Heart right ventricle (tissue), 16 donors: ENCODE results near the gene ARIH2. TPM values are rescaled to one million over a fixed set of nuclear protein-coding genes. Genes with fewer than 3 reads are reported as not detected.

Experiments used
- ATAC-seq, 8 donors: fragments of 200-7000 bp; cut with Tn5 transposase; one replicate each; pipeline ENCODE4 v1.9.1; 2020; ENCODE audit warnings: mild to moderate bottlenecking in 8 of 8, moderate library complexity in 8 of 8, moderate number of reproducible peaks in 1 of 8
- DNase-seq, 2 donors: peaks; one replicate each; pipeline ENCODE4 v3.0.0-alpha.2; 2020
- H3K27ac ChIP-seq, 10 donors: fragments of 200-600 bp; sonication (generic) in 2 of 10; one replicate each; pipeline versions ENCODE4 v1.5.0 to v1.8.0; 2020 to 2022; ENCODE audit warnings: mild to moderate bottlenecking in 3 of 10
- H3K27me3 ChIP-seq, 7 donors: fragments of 200-600 bp; one replicate each; pipeline ENCODE4 v1.8.0; 2021 to 2022; ENCODE audit warnings: mild to moderate bottlenecking in 2 of 7
- H3K36me3 ChIP-seq, 9 donors: fragments of 200-600 bp; sonication (generic) in 1 of 9; one replicate each; pipeline versions ENCODE4 v1.5.0 to v1.8.0; 2020 to 2022; ENCODE audit warnings: mild to moderate bottlenecking in 2 of 9
- H3K4me1 ChIP-seq, 9 donors: fragments of 200-600 bp; sonication (generic) in 1 of 9; one replicate each; pipeline versions ENCODE4 v1.5.0 to v1.8.0; 2020 to 2022; ENCODE audit warnings: mild to moderate bottlenecking in 4 of 9
- H3K4me3 ChIP-seq, 10 donors: fragments of 200-600 bp; sonication (generic) in 2 of 10; one replicate each; pipeline versions ENCODE4 v1.5.0 to v1.8.0; 2020 to 2022; ENCODE audit warnings: mild to moderate bottlenecking in 7 of 10, moderate library complexity in 2 of 10
- H3K9me3 ChIP-seq, 11 donors: fragments of 200-600 bp in 10 of 11; sonication (generic) in 2 of 11; one replicate each; pipeline versions ENCODE4 v1.5.0 to v1.8.0; 2013 to 2022; ENCODE audit warnings: mild to moderate bottlenecking in 2 of 11, control low read depth in 1 of 11, moderate library complexity in 1 of 11
- WGBS, 2 donors: extraction: QIAGEN DNeasy Blood & Tissue Kit; methylation state at CpG; one replicate each; pipeline ENCODE4 v1.1.7; 2013; ENCODE audit warnings: inconsistent platforms in 1 of 2; 5-methylcytosine and 5-hydroxymethylcytosine counted together
- intact Hi-C, 10 donors: fragments of 100-400 bp; cut with DNase I; formaldehyde crosslinking; loops; one replicate each; pipeline versions ENCODE4 v1.11.1 to v1.14.2; 2022
- polyA plus RNA-seq, 2 donors: library from polyadenylated mRNA; stranded (reverse); fragments of 200-250 nt; gene quantifications; one replicate each; pipeline ENCODE4 v1.2.3, GENCODE V29; 2013
- total RNA-seq, 10 donors: library from RNA; stranded (reverse); fragmentation: NEBNext Ultra II Directional in 3 of 10; extraction: Animal tissue kit (Norgen Biotek cat#: 25700) in 3 of 10; gene quantifications; one replicate each; pipeline versions ENCODE4 v1.2.1 to v1.2.4, GENCODE V29; 2021 to 2023
- TF ChIP-seq, protein P1 (sequence below), 9 donors: fragments of 200-600 bp; sonication (generic) in 2 of 9; IDR thresholded peaks; one replicate each; pipeline versions ENCODE4 v1.5.0 to v1.8.0; 2021 to 2022; ENCODE audit warnings: antibody characterized with exemption in 9 of 9, mild to moderate bottlenecking in 5 of 9, moderate library complexity in 1 of 9
- donor health status: Arrhythmogenic right ventricular cardiomyopathy.
- donor health status: ischemic (EF 13 %, LVEDD 7.1; RV severe dilation, severe dysfunction).
- donor health status: healthy with polysubstance abuse.
- donor health status: DM: no; HTN: yes; CAD: no.
- donor health status: DM: no; HTN: no; CAD: no.
- donor health status: ischemic (EF 25% LVEDD 6.9; RV normal size, moderate dysfunction).
- donor health status: ischemic (EF 25% LVEDD 5.7; RV mildly dilated, moderate dysfunction).
- donor health status: healthy.
- donor health status: DM: yes; HTN: yes; CAD: no.
- donor health status: Ischemic cardiomyopathy.
- donor health status: ischemic (EF 35%, LVEDD 5.7; RV mildly dilated, moderate dysfunction).
- donor health status: nonischemic (EF 11% LVEDD 7.7; RV severe dilation, severe dysfunction).
- donor health status: DM: yes; HTN: yes; CAD: no.
- donor health status: PGD.
- donor health status: ischemic (EF 29% LVEDD 5.4; RV normal size, mild dysfunction).
- donor health status: nonischemic (EF 23%, LVEDD 6.1; RV moderate dilation, normal function).

ARIH2 gene
- total and polyA plus RNA-seq, 12 donors = 41.9 to 177 (median 138) TPM

DNA sequence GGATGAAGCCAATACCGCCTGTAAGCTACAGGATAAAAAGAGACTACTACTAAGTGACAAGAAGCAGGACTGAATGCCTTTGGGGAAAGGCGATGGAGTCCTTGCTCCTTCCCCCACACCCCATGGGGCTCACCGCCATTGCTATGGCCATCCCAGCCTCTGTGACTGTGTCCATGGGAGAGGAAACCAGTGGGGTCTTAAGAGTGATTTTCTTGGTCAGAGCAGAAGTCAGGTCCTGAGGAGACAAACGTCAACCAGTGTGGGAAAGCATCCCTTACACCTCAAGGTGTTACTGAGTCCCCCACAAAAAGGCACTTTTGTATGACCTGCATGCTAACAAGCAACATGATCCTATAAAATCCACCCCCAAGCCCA lies 109.6 kb downstream of the ARIH2 start:
- Histone ChIP-seq H3K27ac (peak overlapping the region in 9 of 10 donors; percentile 87 to 98 (median 92)), H3K36me3 (peaks cover 0 to 83% (median 57%) of the 10 kb centered on the region in 9 donors), H3K27me3 (no peaks in the 10 kb centered on the region), H3K4me1 (peaks cover 6 to 55% (median 21%) of the 10 kb centered on the region in 9 donors), H3K4me3 (peak overlapping the region; percentile 49 to 97 (median 67)), H3K9me3 (no peaks in the 10 kb centered on the region)
- no peak for ATAC-seq
- no peak for DNase-seq
- TF ChIP-seq, protein P1, sequence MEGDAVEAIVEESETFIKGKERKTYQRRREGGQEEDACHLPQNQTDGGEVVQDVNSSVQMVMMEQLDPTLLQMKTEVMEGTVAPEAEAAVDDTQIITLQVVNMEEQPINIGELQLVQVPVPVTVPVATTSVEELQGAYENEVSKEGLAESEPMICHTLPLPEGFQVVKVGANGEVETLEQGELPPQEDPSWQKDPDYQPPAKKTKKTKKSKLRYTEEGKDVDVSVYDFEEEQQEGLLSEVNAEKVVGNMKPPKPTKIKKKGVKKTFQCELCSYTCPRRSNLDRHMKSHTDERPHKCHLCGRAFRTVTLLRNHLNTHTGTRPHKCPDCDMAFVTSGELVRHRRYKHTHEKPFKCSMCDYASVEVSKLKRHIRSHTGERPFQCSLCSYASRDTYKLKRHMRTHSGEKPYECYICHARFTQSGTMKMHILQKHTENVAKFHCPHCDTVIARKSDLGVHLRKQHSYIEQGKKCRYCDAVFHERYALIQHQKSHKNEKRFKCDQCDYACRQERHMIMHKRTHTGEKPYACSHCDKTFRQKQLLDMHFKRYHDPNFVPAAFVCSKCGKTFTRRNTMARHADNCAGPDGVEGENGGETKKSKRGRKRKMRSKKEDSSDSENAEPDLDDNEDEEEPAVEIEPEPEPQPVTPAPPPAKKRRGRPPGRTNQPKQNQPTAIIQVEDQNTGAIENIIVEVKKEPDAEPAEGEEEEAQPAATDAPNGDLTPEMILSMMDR (IDR thresholded peaks at IDR 0.05) = no peak
- WGBS, 2 donors = 86 to 88% methylated on average over 4 of the region's 4 CpGs
- intact Hi-C loops = loop anchor here in 1 of 10 donors (10.0 kb wide), 1 partner anchor 397 kb away; the partner anchor contains the start of genes AMT and NICN1

DNA sequence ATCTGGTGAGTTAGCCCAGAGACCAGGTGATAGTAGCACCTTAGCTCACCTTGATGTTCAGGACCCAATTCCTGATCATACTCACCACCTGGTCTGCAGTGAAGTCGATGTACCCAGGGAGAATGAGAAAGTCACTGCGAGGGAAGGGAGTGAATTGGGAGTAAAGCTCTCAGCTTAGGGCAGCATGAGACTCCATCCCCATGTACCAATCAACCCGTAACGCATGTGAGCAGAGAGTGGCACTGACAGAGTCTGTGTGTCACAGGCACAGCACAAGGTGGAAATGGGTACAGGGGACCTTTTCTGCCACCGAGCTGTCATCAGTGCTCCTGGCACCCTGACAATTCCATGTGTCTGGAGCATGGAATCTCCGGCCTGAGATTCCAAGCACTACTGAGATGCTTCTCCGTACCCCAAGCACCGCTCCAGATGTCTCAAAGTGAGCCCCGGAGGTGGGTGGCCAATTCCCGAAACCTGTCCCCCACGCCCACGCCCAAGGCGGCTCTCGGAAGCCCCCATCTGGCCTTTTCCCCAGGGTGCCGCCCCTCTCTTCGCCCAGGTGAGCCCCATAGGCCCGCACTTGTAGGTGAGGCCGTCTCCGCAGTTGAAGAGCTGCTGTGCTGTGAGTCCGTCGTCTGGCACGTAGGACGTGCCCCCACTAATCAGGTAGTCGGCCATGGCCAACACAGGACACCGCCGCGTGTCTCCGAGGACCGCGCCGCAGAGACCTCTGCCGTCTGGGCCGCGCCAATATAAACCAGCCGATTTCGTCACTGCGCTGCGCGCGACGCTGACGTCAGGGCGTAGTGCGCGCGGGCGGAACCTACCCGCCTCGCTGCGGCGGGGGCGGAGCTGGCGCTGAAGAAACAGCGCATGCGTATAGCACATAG lies 110.3 kb downstream of the ARIH2 start, which contains the start of gene IMPDH2:
IMPDH2 (minus strand) TSS at position 726 of the 890 bp plus-strand sequence; CDS start at position 678, 48 bp downstream.
- WGBS, 2 donors = 2 to 3% methylated on average over 55 of the region's 55 CpGs

DNA sequence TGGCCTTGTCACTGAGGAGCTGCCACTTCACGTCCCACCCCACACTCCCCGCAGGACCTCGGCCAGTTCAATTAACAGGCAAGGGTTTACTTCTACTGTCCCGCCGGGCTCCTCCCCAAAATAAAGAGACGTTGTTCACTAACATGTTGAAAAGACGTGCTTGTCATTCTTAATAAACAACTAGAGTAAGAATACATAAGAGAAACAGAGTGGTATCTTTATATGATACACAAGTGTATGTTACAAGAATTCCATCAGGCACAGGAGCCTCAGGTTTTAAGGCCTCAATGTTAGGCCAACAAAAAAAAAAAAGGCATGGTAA lies 110.9 kb downstream of the ARIH2 start:
- H3K4me3 ChIP-seq = peak overlapping the region in 8 of 10 donors; percentile 49 to 97 (median 67)
- 1 to 2% methylated on average over 7 of the region's 7 CpGs for WGBS, 2 donors
- H3K27ac ChIP-seq = peak overlapping the region; percentile 57 to 98 (median 92)
- H3K36me3 ChIP-seq = peaks cover 0 to 83% (median 49%) of the 10 kb centered on the region in 9 donors
- no peak for DNase-seq
- no peak for ATAC-seq
- no peaks in the 10 kb centered on the region for H3K9me3 ChIP-seq
- no peaks in the 10 kb centered on the region for H3K27me3 ChIP-seq
- intact Hi-C loops = loop anchor here in 1 of 10 donors (1.0 to 10.0 kb wide), 2 partner anchors 38 to 395 kb away; partner anchors contain the start of genes AMT and NICN1
- TF ChIP-seq, protein P1 (IDR thresholded peaks at IDR 0.05) = no peak
- H3K4me1 ChIP-seq = peaks cover 6 to 43% (median 19%) of the 10 kb centered on the region in 9 donors

More for the DNA sequence above, 110.3 kb downstream of the ARIH2 start, which contains the start of gene IMPDH2:
- intact Hi-C loops = loop anchor here in 1 of 10 donors (1.0 to 10.0 kb wide), 2 partner anchors 38 to 396 kb away; partner anchors contain the start of genes AMT and NICN1
- DNase-seq = peak; percentile 93 to 95
- ATAC-seq = peak; percentile 93 to 98 (median 97)
- Histone ChIP-seq H3K36me3 (peaks cover 0 to 83% (median 55%) of the 10 kb centered on the region in 9 donors), H3K27me3 (no peaks in the 10 kb centered on the region), H3K4me1 (peaks cover 6 to 49% (median 19%) of the 10 kb centered on the region in 9 donors), H3K9me3 (no peaks in the 10 kb centered on the region), H3K4me3 (peak within 1 kb of the TSS; percentile 49 to 97 (median 67)), H3K27ac (peak within 1 kb of the TSS; percentile 57 to 98 (median 92))
- TF ChIP-seq, protein P1 (IDR thresholded peaks at IDR 0.05) = peak in 5 of 9 donors; percentile 13 to 51 (median 35)

DNA sequence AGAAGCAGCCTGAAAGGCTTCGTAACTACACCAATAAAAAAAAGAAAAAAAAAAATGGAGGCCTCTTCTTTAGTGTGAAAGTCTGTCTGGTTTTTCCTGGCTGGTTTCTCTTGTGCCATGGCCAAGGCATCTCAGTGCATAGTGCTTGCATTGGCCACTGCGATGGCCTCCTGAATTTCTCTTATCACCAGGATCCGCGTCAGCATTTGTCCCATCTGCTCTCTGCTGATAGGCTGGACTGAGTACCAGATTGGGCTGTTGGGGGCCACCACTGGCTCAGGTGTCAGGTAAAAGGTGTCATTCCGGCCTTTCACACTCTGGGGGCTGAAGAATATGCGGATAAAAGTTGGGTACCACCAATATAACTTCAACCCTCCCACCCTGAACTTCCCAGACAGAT lies 111.7 kb downstream of the ARIH2 start:
- intact Hi-C loops = no loop called here
- TF ChIP-seq, protein P1 (IDR thresholded peaks at IDR 0.05) = no peak
- Histone ChIP-seq H3K27ac (peak overlapping the region in 4 of 10 donors; percentile 87 to 94 (median 91)), H3K4me3 (no peak overlapping the region), H3K36me3 (peaks cover 0 to 83% (median 41%) of the 10 kb centered on the region in 9 donors), H3K4me1 (peaks cover 6 to 36% (median 16%) of the 10 kb centered on the region in 9 donors), H3K27me3 (no peaks in the 10 kb centered on the region), H3K9me3 (no peaks in the 10 kb centered on the region)
- WGBS, 2 donors = 85 to 90% methylated on average over 6 of the region's 6 CpGs
- no peak for ATAC-seq
- no peak for DNase-seq
